A549 (cell line): ENCODE data around the gene HSPG2.

Experiments
- CTCF ChIP-seq: fragments of >200 bp; sonication (Bioruptor Twin); formaldehyde crosslinking; IDR thresholded peaks from 3 replicates; pipeline ENCODE4 v1.5.1; 2016
- ELK1 ChIP-seq: fragments of 150-350 bp; IDR thresholded peaks from 2 replicates; pipeline ENCODE4 v1.6.1; 2014; ENCODE audit warnings: low read depth, mild to moderate bottlenecking, low read length
- HES2 ChIP-seq: fragments of >200 bp; sonication (Bioruptor Twin); formaldehyde crosslinking; IDR thresholded peaks from 2 replicates; pipeline ENCODE4 v1.6.1; 2016
- POLR2A ChIP-seq: IDR thresholded peaks from 2 replicates; pipeline ENCODE4 v1.6.1; 2012; ENCODE audit warnings: mild to moderate bottlenecking, low read length
- RFX5 ChIP-seq: fragments of 450-650 bp; IDR thresholded peaks from 2 replicates; pipeline ENCODE4 v1.7.1; 2014; ENCODE audit warnings: antibody characterized with exemption, mild to moderate bottlenecking, moderate library complexity

- no peak for TF ChIP-seq HES2
- TF ChIP-seq CTCF: no peak
- no peak for TF ChIP-seq ELK1
- TF ChIP-seq POLR2A: no peak
- no peak for TF ChIP-seq RFX5
Measured at GRCh38 chr1:21775550-21775914, 161.6 kb downstream of the HSPG2 start.
